ENCODE data around the gene AGBL4. TPM values are rescaled to one million over a fixed set of nuclear protein-coding genes. Genes with fewer than 3 reads are reported as not detected.

Gene AGBL4
- total RNA-seq, 1 donor from 2014 or later = not detected

GRCh38 chr1:48499211-48499735, 1524.5 kb downstream of the AGBL4 start:
- Mint-ChIP-seq H3K9me3 (no peaks in the 10 kb centered on the region), H3K4me1 (ENCODE audit: low read depth) (peaks cover 2% of the 10 kb centered on the region), H3K36me3 (ENCODE audit: low read depth) (no peaks in the 10 kb centered on the region), H3K27ac (no peak overlapping the region), H3K27me3 (ENCODE audit: low read depth) (no peaks in the 10 kb centered on the region), H3K4me3 (ENCODE audit: low read depth) (no peak overlapping the region)
- intact Hi-C loops (cut with micrococcal nuclease) = no loop called here
- no peak for DNase-seq (ENCODE audit: low spot score)

GRCh38 chr1:48498096-48498791, 1525.5 kb downstream of the AGBL4 start:
- H3K4me1 Mint-ChIP-seq (ENCODE audit: low read depth) = peaks cover 2% of the 10 kb centered on the region
- intact Hi-C loops (cut with micrococcal nuclease) = no loop called here
- no peak overlapping the region for H3K4me3 Mint-ChIP-seq (ENCODE audit: low read depth)
- no peaks in the 10 kb centered on the region for H3K36me3 Mint-ChIP-seq (ENCODE audit: low read depth)
- peak; percentile 36 for DNase-seq (ENCODE audit: low spot score)
- no peak overlapping the region for H3K27ac Mint-ChIP-seq
- H3K9me3 Mint-ChIP-seq = no peaks in the 10 kb centered on the region
- no peaks in the 10 kb centered on the region for H3K27me3 Mint-ChIP-seq (ENCODE audit: low read depth)

GRCh38 chr1:48495911-48496310, 1527.8 kb downstream of the AGBL4 start:
- Mint-ChIP-seq H3K9me3 (no peaks in the 10 kb centered on the region), H3K4me1 (ENCODE audit: low read depth) (peaks cover 2% of the 10 kb centered on the region)

GRCh38 chr1:48495166-48495565, 1528.6 kb downstream of the AGBL4 start:
- H3K4me3 Mint-ChIP-seq (ENCODE audit: low read depth) = no peak overlapping the region
- H3K4me1 Mint-ChIP-seq (ENCODE audit: low read depth) = peaks cover 2% of the 10 kb centered on the region
- DNase-seq (ENCODE audit: low spot score) = no peak
- no peak overlapping the region for H3K27ac Mint-ChIP-seq
- intact Hi-C loops (cut with micrococcal nuclease) = no loop called here
- no peaks in the 10 kb centered on the region for H3K9me3 Mint-ChIP-seq
- H3K36me3 Mint-ChIP-seq (ENCODE audit: low read depth) = no peaks in the 10 kb centered on the region
- H3K27me3 Mint-ChIP-seq (ENCODE audit: low read depth) = no peaks in the 10 kb centered on the region

More at GRCh38 chr1:48495911-48496310, 1527.8 kb downstream of the AGBL4 start:
- intact Hi-C loops (cut with micrococcal nuclease) = no loop called here
- no peak for DNase-seq (ENCODE audit: low spot score)
- H3K4me3 Mint-ChIP-seq (ENCODE audit: low read depth) = no peak overlapping the region
- H3K27me3 Mint-ChIP-seq (ENCODE audit: low read depth) = no peaks in the 10 kb centered on the region
- H3K36me3 Mint-ChIP-seq (ENCODE audit: low read depth) = no peaks in the 10 kb centered on the region
- H3K27ac Mint-ChIP-seq = no peak overlapping the region

GRCh38 chr1:48493970-48494769, 1529.6 kb downstream of the AGBL4 start:
- H3K9me3 Mint-ChIP-seq = no peaks in the 10 kb centered on the region
- H3K27me3 Mint-ChIP-seq (ENCODE audit: low read depth) = no peaks in the 10 kb centered on the region
- H3K4me1 Mint-ChIP-seq (ENCODE audit: low read depth) = peaks cover 2% of the 10 kb centered on the region
- DNase-seq (ENCODE audit: low spot score) = no peak
- intact Hi-C loops (cut with micrococcal nuclease) = no loop called here
- H3K4me3 Mint-ChIP-seq (ENCODE audit: low read depth) = no peak overlapping the region
- H3K36me3 Mint-ChIP-seq (ENCODE audit: low read depth) = no peaks in the 10 kb centered on the region
- H3K27ac Mint-ChIP-seq = no peak overlapping the region

- Mint-ChIP-seq H3K36me3 (ENCODE audit: low read depth) (no peaks in the 10 kb centered on the region), H3K9me3 (no peaks in the 10 kb centered on the region), H3K27ac (no peak overlapping the region), H3K4me1 (ENCODE audit: low read depth) (no peaks in the 10 kb centered on the region), H3K27me3 (ENCODE audit: low read depth) (no peaks in the 10 kb centered on the region), H3K4me3 (ENCODE audit: low read depth) (no peak overlapping the region)
- no peak for DNase-seq (ENCODE audit: low spot score)
- intact Hi-C loops (cut with micrococcal nuclease) = no loop called here
Measured at GRCh38 chr1:48493041-48493440, 1530.7 kb downstream of the AGBL4 start.

GRCh38 chr1:48492392-48492791, 1531.4 kb downstream of the AGBL4 start:
- H3K4me3 Mint-ChIP-seq (ENCODE audit: low read depth) = no peak overlapping the region
- H3K9me3 Mint-ChIP-seq = no peaks in the 10 kb centered on the region
- intact Hi-C loops (cut with micrococcal nuclease) = no loop called here
- no peak overlapping the region for H3K27ac Mint-ChIP-seq
- no peak for DNase-seq (ENCODE audit: low spot score)
- no peaks in the 10 kb centered on the region for H3K36me3 Mint-ChIP-seq (ENCODE audit: low read depth)
- no peaks in the 10 kb centered on the region for H3K27me3 Mint-ChIP-seq (ENCODE audit: low read depth)
- H3K4me1 Mint-ChIP-seq (ENCODE audit: low read depth) = no peaks in the 10 kb centered on the region

GRCh38 chr1:48488721-48489120, 1535.0 kb downstream of the AGBL4 start:
- DNase-seq (ENCODE audit: low spot score) = no peak
- H3K27me3 Mint-ChIP-seq (ENCODE audit: low read depth) = no peaks in the 10 kb centered on the region
- H3K36me3 Mint-ChIP-seq (ENCODE audit: low read depth) = no peaks in the 10 kb centered on the region
- no peak overlapping the region for H3K4me3 Mint-ChIP-seq (ENCODE audit: low read depth)
- H3K9me3 Mint-ChIP-seq = no peaks in the 10 kb centered on the region
- H3K27ac Mint-ChIP-seq = no peak overlapping the region
- intact Hi-C loops (cut with micrococcal nuclease) = no loop called here
- H3K4me1 Mint-ChIP-seq (ENCODE audit: low read depth) = no peaks in the 10 kb centered on the region

Other genes starting within 250 kb of the AGBL4 start
- not detected in 2 replicates for gene ELAVL4, start 85.0 kb upstream of the AGBL4 start, total RNA-seq